GM18511 (cell line): ENCODE data around the gene IGSF21.
"Not testable (repeated sequence)": the region's sequence is repeated elsewhere in the genome, so short reads cannot be mapped to it uniquely, and the experiment has no call there.

Experiments used
- ATAC-seq: cut with Tn5 transposase; IDR thresholded peaks from one replicate; pipeline ENCODE4 v1.9.1; 2021; ENCODE audit warnings: mild to moderate bottlenecking, moderate library complexity; ENCODE audit not compliant: unreplicated experiment

IGSF21 gene

GRCh38 chr1:18415448-18416027 lies 307.9 kb downstream of the IGSF21 start:
- ATAC-seq, result no peak

- ATAC-seq, result not testable (repeated sequence)
Measured at GRCh38 chr1:18416126-18416525, 308.5 kb downstream of the IGSF21 start.

GRCh38 chr1:18417316-18418269 lies 310.0 kb downstream of the IGSF21 start:
- ATAC-seq, result no peak

GRCh38 chr1:18419113-18419844 lies 311.7 kb downstream of the IGSF21 start:
- no peak for ATAC-seq

GRCh38 chr1:18419845-18420184 lies 312.2 kb downstream of the IGSF21 start:
- no peak for ATAC-seq

- no peak for ATAC-seq
Measured at GRCh38 chr1:18422076-18422777, 314.6 kb downstream of the IGSF21 start.

- no peak for ATAC-seq
Measured at GRCh38 chr1:18422954-18423353, 315.4 kb downstream of the IGSF21 start.

- ATAC-seq, result no peak
Measured at GRCh38 chr1:18426580-18426979, 319.0 kb downstream of the IGSF21 start.
